GM12878 (cell line): ENCODE data around the gene GSS. TPM values are rescaled to one million over a fixed set of nuclear protein-coding genes. Genes with fewer than 3 reads are reported as not detected.
A peak's percentile ranks its signal among the peaks of the same experiment; 100 is the strongest.

Source experiments
- ATAC-seq: fragments of 200-7000 bp; cut with Tn5 transposase; 3 replicates; pipeline ENCODE4 v1.9.1; 2020; ENCODE audit warnings: mild to moderate bottlenecking, moderate library complexity
- BruUV-seq: library from RNA; stranded (reverse); fragments of 400-500 nt; replicated peaks from 2 replicates; lab custom pipeline; 2021; lab: Mats Ljungman, UMichigan
- CTCF ChIA-PET: fragments of 300-600 bp; sonication (Branson Sonifier 250); formaldehyde crosslinking; extraction: SDS; loops from one replicate; lab custom pipeline; 2021; ENCODE audit warnings: inconsistent platforms; lab: Yijun Ruan, JAX
- POLR2A ChIA-PET: fragments of 350-600 bp; formaldehyde crosslinking; extraction: SDS; loops from one replicate; lab custom pipeline; 2021; ENCODE audit warnings: inconsistent platforms; lab: Charles Lee
- RAD21 ChIA-PET: fragments of 300-600 bp; sonication (Branson Sonifier 250); formaldehyde crosslinking; loops from one replicate; lab custom pipeline; 2023; ENCODE audit warnings: antibody characterized with exemption; ENCODE audit not compliant: unreplicated experiment; lab: Charles Lee
- SMC1A ChIA-PET: fragments of 300-600 bp; sonication (Branson Sonifier 250); formaldehyde crosslinking; loops from one replicate; lab custom pipeline; 2023; ENCODE audit not compliant: unreplicated experiment, uncharacterized antibody; lab: Charles Lee
- DNase-seq: peaks from one replicate; pipeline ENCODE4 v3.0.0-alpha.2; 2011; ENCODE audit warnings: low read depth, low spot score
- FAIRE-seq: peaks from 3 replicates; lab custom pipeline; 2011; peaks lifted over from hg19 to GRCh38; lab: Jason Lieb, UNC
- H2AFZ ChIP-seq: 2 replicates; pipeline ENCODE4 v1.6.0; 2011; ENCODE audit warnings: low read depth, low read length, control low read depth; ENCODE audit not compliant: control insufficient read depth
- H3K27ac ChIP-seq: 2 replicates; pipeline ENCODE4 v1.5.1; 2011; ENCODE audit warnings: control low read depth; ENCODE audit not compliant: control insufficient read depth, insufficient read depth
- H3K27me3 ChIP-seq, 2 experiments: replicated peaks in 1 of 2; 2 replicates each; pipeline versions ENCODE4 v1.6.0 to v1.6.1; 2011; ENCODE audit warnings: low read length in 1 of 2; ENCODE audit not compliant: control insufficient read depth in 2 of 2, insufficient read depth in 2 of 2
- H3K36me3 ChIP-seq, 2 experiments: 2 replicates each; pipeline ENCODE4 v1.5.1; 2011; ENCODE audit warnings: low read length in 1 of 2; ENCODE audit not compliant: control insufficient read depth in 2 of 2, insufficient read depth in 2 of 2
- H3K4me1 ChIP-seq: 2 replicates; pipeline ENCODE4 v1.6.1; 2011; ENCODE audit warnings: mild to moderate bottlenecking, low read length, moderate library complexity, mixed read lengths; ENCODE audit not compliant: control insufficient read depth, insufficient read depth
- H3K4me2 ChIP-seq: 2 replicates; pipeline ENCODE4 v1.6.0; 2011; ENCODE audit warnings: control low read depth; ENCODE audit not compliant: control insufficient read depth, insufficient read depth
- H3K4me3 ChIP-seq: fragments of 200-600 bp; sonication (generic); 2 replicates; pipeline ENCODE4 v1.5.1; 2016
- H3K79me2 ChIP-seq: 2 replicates; pipeline ENCODE4 v1.6.0; 2011; ENCODE audit warnings: low read length; ENCODE audit not compliant: control insufficient read depth, insufficient read depth
- H3K9ac ChIP-seq: 2 replicates; pipeline ENCODE4 v1.8.0; 2011; ENCODE audit warnings: low read length, control low read depth, mixed read lengths; ENCODE audit not compliant: control insufficient read depth, insufficient read depth
- H3K9me3 ChIP-seq: replicated peaks from 3 replicates; pipeline ENCODE4 v1.5.1; 2011; ENCODE audit warnings: mild to moderate bottlenecking, low read length; ENCODE audit not compliant: control insufficient read depth, insufficient read depth
- H4K20me1 ChIP-seq: 2 replicates; pipeline ENCODE4 v1.6.0; 2011; ENCODE audit not compliant: control insufficient read depth, insufficient read depth
- DPF2 ChIP-seq: fragments of 450-650 bp; IDR thresholded peaks from 2 replicates; pipeline ENCODE4 v1.6.1; 2017; ENCODE audit warnings: mild to moderate bottlenecking
- FOXK2 ChIP-seq: fragments of 450-650 bp; IDR thresholded peaks from 2 replicates; pipeline ENCODE4 v1.6.1; 2017; ENCODE audit warnings: mild to moderate bottlenecking, moderate library complexity
- HDAC2 ChIP-seq: fragments of 200-600 bp; sonication (generic); IDR thresholded peaks from 2 replicates; pipeline ENCODE4 v1.6.1; 2017
- POLR2AphosphoS5 ChIP-seq: IDR thresholded peaks from 2 replicates; pipeline ENCODE4 v1.6.1; 2011; ENCODE audit warnings: mild to moderate bottlenecking, low read length, inconsistent platforms
- TAF1 ChIP-seq: IDR thresholded peaks from 2 replicates; pipeline ENCODE4 v1.6.1; 2011; ENCODE audit warnings: mild to moderate bottlenecking, low read depth, low read length, borderline replicate concordance
- WGBS: methylation state at CpG from one replicate; pipeline ENCODE4 v1.1.6; 2016; ENCODE audit warnings: low lambda C conversion rate; ENCODE audit not compliant: insufficient replicate concordance, insufficient coverage; ENCODE audit errors: missing lambda C conversion rate; 5-methylcytosine and 5-hydroxymethylcytosine counted together
- in situ Hi-C: fragments of 300-500 bp; cut with MboI; formaldehyde crosslinking; loops from 9 replicates; pipeline ENCODE4 v1.14.3; 2018; ENCODE audit warnings: mixed read lengths
- intact Hi-C: fragments of 100-400 bp; cut with micrococcal nuclease; formaldehyde crosslinking; loops from one replicate; pipeline ENCODE4 v1.14.2; 2022; ENCODE audit not compliant: unreplicated experiment
- polyA plus RNA-seq, 11 experiments: library from polyadenylated mRNA; depleted of rRNA in 4 of 11; unstranded in 6 of 11; stranded (reverse) in 5 of 11; fragments of >200 nt; fragmentation: Nextera tagmentation in 4 of 11; fragmentation: Illumina TruSeq in 1 of 11; extraction: Ambion mirVana in 4 of 11; extraction: Trizol in 1 of 11; gene quantifications; 1 replicate in 1 of 11; 2 replicates in 10 of 11; pipeline versions ENCODE4 v1.2.1 to v1.2.3, GENCODE V29; 2011 to 2016; ENCODE audit warnings: inconsistent platforms in 2 of 11, missing spikeins in 2 of 11, low read depth in 1 of 11
- total RNA-seq, 4 experiments: library from RNA; depleted of rRNA in 3 of 4; stranded (reverse); fragments of >200 nt in 3 of 4; fragmentation: Illumina TruSeq in 1 of 4; extraction: Trizol in 1 of 4; gene quantifications; 2 replicates each; pipeline versions ENCODE4 v1.2.1 to v1.2.3, GENCODE V29; 2013 to 2021
- TF ChIP-seq, protein P1 (sequence below): fragments of 450-650 bp; formaldehyde crosslinking; IDR thresholded peaks from 2 replicates; pipeline ENCODE4 v1.5.0; 2022; ENCODE audit warnings: mild to moderate bottlenecking, missing genetic modification characterization
- TF ChIP-seq, protein P2 (sequence below): IDR thresholded peaks from 2 replicates; pipeline ENCODE4 v1.6.1; 2012; ENCODE audit warnings: low read depth, low read length, improper control_type of control experiment
- TF ChIP-seq, protein P3 (sequence below): IDR thresholded peaks from 2 replicates; pipeline ENCODE4 v1.6.1; 2011; ENCODE audit warnings: low read depth, mild to moderate bottlenecking, low read length, moderate library complexity, borderline replicate concordance; ENCODE audit errors: extremely low read depth
- TF ChIP-seq, protein P4 (sequence below): fragments of 450-650 bp; conservative IDR thresholded peaks from 2 replicates; pipeline ENCODE4 v1.6.1; 2017; ENCODE audit warnings: mild to moderate bottlenecking, moderate library complexity

GSS gene
- total and polyA plus RNA-seq, 10 of the 15 experiments (the other 5 are each of a cell fraction or from before 2014, with no cell fraction given) = 12.7 to 120 (median 67.4) TPM

DNA sequence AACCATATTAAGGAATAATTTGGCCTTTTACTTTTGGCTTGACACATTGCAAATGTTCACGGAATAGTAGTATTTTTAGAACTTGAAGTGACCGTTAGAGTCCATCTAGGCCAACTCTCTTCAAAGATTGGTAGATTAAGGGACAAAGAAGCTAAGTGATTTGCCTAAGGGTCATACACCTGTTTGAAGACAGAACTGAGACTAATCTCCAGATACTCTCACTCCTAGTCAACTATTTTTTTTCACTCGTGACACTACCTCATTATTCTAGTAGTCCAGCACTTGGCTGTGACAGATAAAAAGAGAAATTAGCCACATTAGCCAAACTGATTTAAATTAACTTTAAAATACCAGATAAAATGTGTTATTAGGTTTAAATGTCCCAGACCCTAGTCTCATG, 68.6 kb downstream of the GSS start:
- H3K4me3 ChIP-seq = no peak overlapping the region

More for the DNA sequence above, 68.6 kb downstream of the GSS start:
- RAD21 ChIA-PET = no interaction called here
- FAIRE-seq = no peak
- in situ Hi-C loops (no loop called here), intact Hi-C loops (no loop called here)
- CTCF ChIA-PET = interaction anchor here (0.7 to 0.9 kb wide), 2 partner anchors 12 to 69 kb away, joined by 3 to 4 read pairs; partner anchors contain the start of genes GSS and MYH7B
- SMC1A ChIA-PET = interaction anchor here (1.6 kb wide), 1 partner anchor 18 kb away, joined by 4 read pairs; no protein-coding TSS in a partner anchor
- no peak for TF ChIP-seq HDAC2
- TF ChIP-seq FOXK2 = no peak
- no peak for TF ChIP-seq TAF1
- TF ChIP-seq, protein P1, sequence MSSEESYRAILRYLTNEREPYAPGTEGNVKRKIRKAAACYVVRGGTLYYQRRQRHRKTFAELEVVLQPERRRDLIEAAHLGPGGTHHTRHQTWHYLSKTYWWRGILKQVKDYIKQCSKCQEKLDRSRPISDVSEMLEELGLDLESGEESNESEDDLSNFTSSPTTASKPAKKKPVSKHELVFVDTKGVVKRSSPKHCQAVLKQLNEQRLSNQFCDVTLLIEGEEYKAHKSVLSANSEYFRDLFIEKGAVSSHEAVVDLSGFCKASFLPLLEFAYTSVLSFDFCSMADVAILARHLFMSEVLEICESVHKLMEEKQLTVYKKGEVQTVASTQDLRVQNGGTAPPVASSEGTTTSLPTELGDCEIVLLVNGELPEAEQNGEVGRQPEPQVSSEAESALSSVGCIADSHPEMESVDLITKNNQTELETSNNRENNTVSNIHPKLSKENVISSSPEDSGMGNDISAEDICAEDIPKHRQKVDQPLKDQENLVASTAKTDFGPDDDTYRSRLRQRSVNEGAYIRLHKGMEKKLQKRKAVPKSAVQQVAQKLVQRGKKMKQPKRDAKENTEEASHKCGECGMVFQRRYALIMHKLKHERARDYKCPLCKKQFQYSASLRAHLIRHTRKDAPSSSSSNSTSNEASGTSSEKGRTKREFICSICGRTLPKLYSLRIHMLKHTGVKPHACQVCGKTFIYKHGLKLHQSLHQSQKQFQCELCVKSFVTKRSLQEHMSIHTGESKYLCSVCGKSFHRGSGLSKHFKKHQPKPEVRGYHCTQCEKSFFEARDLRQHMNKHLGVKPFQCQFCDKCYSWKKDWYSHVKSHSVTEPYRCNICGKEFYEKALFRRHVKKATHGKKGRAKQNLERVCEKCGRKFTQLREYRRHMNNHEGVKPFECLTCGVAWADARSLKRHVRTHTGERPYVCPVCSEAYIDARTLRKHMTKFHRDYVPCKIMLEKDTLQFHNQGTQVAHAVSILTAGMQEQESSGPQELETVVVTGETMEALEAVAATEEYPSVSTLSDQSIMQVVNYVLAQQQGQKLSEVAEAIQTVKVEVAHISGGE (CRISPR knock-in tag) = no peak
- TF ChIP-seq, protein P2, sequence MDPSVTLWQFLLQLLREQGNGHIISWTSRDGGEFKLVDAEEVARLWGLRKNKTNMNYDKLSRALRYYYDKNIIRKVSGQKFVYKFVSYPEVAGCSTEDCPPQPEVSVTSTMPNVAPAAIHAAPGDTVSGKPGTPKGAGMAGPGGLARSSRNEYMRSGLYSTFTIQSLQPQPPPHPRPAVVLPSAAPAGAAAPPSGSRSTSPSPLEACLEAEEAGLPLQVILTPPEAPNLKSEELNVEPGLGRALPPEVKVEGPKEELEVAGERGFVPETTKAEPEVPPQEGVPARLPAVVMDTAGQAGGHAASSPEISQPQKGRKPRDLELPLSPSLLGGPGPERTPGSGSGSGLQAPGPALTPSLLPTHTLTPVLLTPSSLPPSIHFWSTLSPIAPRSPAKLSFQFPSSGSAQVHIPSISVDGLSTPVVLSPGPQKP = no peak
- TF ChIP-seq, protein P3, sequence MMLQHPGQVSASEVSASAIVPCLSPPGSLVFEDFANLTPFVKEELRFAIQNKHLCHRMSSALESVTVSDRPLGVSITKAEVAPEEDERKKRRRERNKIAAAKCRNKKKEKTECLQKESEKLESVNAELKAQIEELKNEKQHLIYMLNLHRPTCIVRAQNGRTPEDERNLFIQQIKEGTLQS = no peak
- TF ChIP-seq POLR2AphosphoS5 = no peak
- TF ChIP-seq DPF2 = no peak
- TF ChIP-seq, protein P4, sequence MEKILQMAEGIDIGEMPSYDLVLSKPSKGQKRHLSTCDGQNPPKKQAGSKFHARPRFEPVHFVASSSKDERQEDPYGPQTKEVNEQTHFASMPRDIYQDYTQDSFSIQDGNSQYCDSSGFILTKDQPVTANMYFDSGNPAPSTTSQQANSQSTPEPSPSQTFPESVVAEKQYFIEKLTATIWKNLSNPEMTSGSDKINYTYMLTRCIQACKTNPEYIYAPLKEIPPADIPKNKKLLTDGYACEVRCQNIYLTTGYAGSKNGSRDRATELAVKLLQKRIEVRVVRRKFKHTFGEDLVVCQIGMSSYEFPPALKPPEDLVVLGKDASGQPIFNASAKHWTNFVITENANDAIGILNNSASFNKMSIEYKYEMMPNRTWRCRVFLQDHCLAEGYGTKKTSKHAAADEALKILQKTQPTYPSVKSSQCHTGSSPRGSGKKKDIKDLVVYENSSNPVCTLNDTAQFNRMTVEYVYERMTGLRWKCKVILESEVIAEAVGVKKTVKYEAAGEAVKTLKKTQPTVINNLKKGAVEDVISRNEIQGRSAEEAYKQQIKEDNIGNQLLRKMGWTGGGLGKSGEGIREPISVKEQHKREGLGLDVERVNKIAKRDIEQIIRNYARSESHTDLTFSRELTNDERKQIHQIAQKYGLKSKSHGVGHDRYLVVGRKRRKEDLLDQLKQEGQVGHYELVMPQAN = no peak
- Histone ChIP-seq H3K4me2 (peak overlapping the region; percentile 17; the same call in 1 of the 2 replicates), H3K9ac (no peak overlapping the region), H3K79me2 (no peaks in the 10 kb centered on the region), H3K4me1 (peaks cover 23% of the 10 kb centered on the region; the same call in 1 of the 2 replicates), H2AFZ (no peak overlapping the region), H3K9me3 (no peaks in the 10 kb centered on the region), H4K20me1 (no peaks in the 10 kb centered on the region), H3K27ac (no peak overlapping the region; the same call in 1 of the 2 replicates), H3K27me3 (no peaks in the 10 kb centered on the region), H3K36me3 (no peaks in the 10 kb centered on the region)
- ATAC-seq = peak; percentile 44
- POLR2A ChIA-PET = interaction anchor here (0.6 kb wide), 1 partner anchor 204 kb away, joined by 5 read pairs; no protein-coding TSS in a partner anchor
- WGBS = 2% methylated on average over 3 of the region's 3 CpGs
- no TSS peak for BruUV-seq
- DNase-seq = no peak
